OCI-LY1 (cell line): ENCODE data around the gene CD22.
A peak's percentile ranks its signal among the peaks of the same experiment; 100 is the strongest.

Experiments
- CTCF ChIP-seq: fragments of 200-600 bp; sonication (generic), shearing (Covaris generic); IDR thresholded peaks from 2 replicates; pipeline ENCODE4 v1.5.1; 2017; ENCODE audit warnings: mild to moderate bottlenecking, antibody characterized with exemption, low read length, moderate library complexity, mixed read lengths
- EZH2 ChIP-seq: fragments of 200-600 bp; sonication (generic), shearing (Covaris generic); IDR thresholded peaks from 2 replicates; pipeline ENCODE4 v1.8.0; 2017; ENCODE audit warnings: borderline replicate concordance, mixed run types, mild to moderate bottlenecking, antibody characterized with exemption, low read length, moderate library complexity, mixed read lengths

- peak; percentile 55 for TF ChIP-seq CTCF
- TF ChIP-seq EZH2 = no peak
These were observed 22.3 kb upstream of the CD22 start for GRCh38 chr19:35306473-35307246.
